IMR-90 (cell line): Measurements from ENCODE around the gene TRMT10B. TPM values are rescaled to one million over a fixed set of nuclear protein-coding genes. Genes with fewer than 3 reads are reported as not detected.

ENCODE experiments used
- ATAC-seq: fragments of 200-7000 bp; cut with Tn5 transposase; 2 replicates; pipeline ENCODE4 v1.9.1; 2020; ENCODE audit warnings: low read depth, mild to moderate bottlenecking, moderate library complexity
- BruUV-seq: library from RNA; stranded (reverse); fragments of 400-500 nt; replicated peaks from 2 replicates; lab custom pipeline; 2021; lab: Mats Ljungman, UMichigan
- CTCF ChIA-PET: fragments of 300-600 bp; formaldehyde crosslinking; extraction: SDS; loops from one replicate; lab custom pipeline; 2021; ENCODE audit warnings: antibody characterized with exemption; lab: Yijun Ruan, JAX
- POLR2A ChIA-PET: fragments of 300-600 bp; sonication (Branson Sonifier 250); formaldehyde crosslinking; loops from one replicate; lab custom pipeline; 2022; ENCODE audit warnings: antibody characterized with exemption; ENCODE audit not compliant: unreplicated experiment; lab: Charles Lee
- DNase-seq: peaks from one replicate; pipeline ENCODE4 v3.0.0; 2013
- H2AFZ ChIP-seq: replicated peaks from 2 replicates; pipeline ENCODE3; 2013; ENCODE audit warnings: low read length, mild to moderate bottlenecking; ENCODE audit not compliant: poor library complexity
- H2AK5ac ChIP-seq: 2 replicates; pipeline ENCODE4 v1.6.1; 2013; ENCODE audit warnings: low read depth, low read length, inconsistent platforms
- H2AK9ac ChIP-seq: replicated peaks from 2 replicates; pipeline ENCODE3; 2013; ENCODE audit warnings: mild to moderate bottlenecking, low read depth, low read length, moderate library complexity; ENCODE audit not compliant: poor library complexity
- H2BK120ac ChIP-seq: 2 replicates; pipeline ENCODE4 v1.6.1; 2013; ENCODE audit warnings: low read depth, low read length, inconsistent platforms
- H2BK15ac ChIP-seq: 3 replicates; pipeline ENCODE4 v1.6.1; 2013; ENCODE audit warnings: low read depth, low read length, inconsistent platforms
- H2BK20ac ChIP-seq: 2 replicates; pipeline ENCODE4 v1.6.1; 2013; ENCODE audit warnings: low read depth, mild to moderate bottlenecking, inconsistent platforms, low read length, moderate library complexity
- H2BK5ac ChIP-seq: 2 replicates; pipeline ENCODE4 v1.6.1; 2013; ENCODE audit warnings: mild to moderate bottlenecking, low read depth, low read length, inconsistent platforms; ENCODE audit not compliant: poor library complexity, severe bottlenecking
- H3K14ac ChIP-seq: replicated peaks from 2 replicates; pipeline ENCODE4 v1.6.1; 2013; ENCODE audit warnings: low read depth, low read length, inconsistent platforms
- H3K18ac ChIP-seq: 2 replicates; pipeline ENCODE4 v1.6.1; 2013; ENCODE audit warnings: low read depth, low read length, control low read depth
- H3K23ac ChIP-seq: 2 replicates; pipeline ENCODE4 v1.6.1; 2013; ENCODE audit warnings: low read depth, low read length, inconsistent platforms
- H3K27ac ChIP-seq: 2 replicates; pipeline ENCODE4 v1.5.1; 2013; ENCODE audit warnings: mild to moderate bottlenecking, control low read depth, low read length; ENCODE audit not compliant: insufficient read depth
- H3K27me3 ChIP-seq: 2 replicates; pipeline ENCODE4 v1.6.1; 2013; ENCODE audit warnings: low read length; ENCODE audit not compliant: control insufficient read depth, insufficient read depth
- H3K36me3 ChIP-seq: 2 replicates; pipeline ENCODE4 v1.6.1; 2013; ENCODE audit warnings: low read length, mixed read lengths; ENCODE audit not compliant: control insufficient read depth, insufficient read depth
- H3K4ac ChIP-seq: 2 replicates; pipeline ENCODE4 v1.6.1; 2013; ENCODE audit warnings: low read depth, low read length, inconsistent platforms
- H3K4me1 ChIP-seq: 2 replicates; pipeline ENCODE4 v1.6.1; 2013; ENCODE audit warnings: low read length, mixed read lengths; ENCODE audit not compliant: control insufficient read depth, insufficient read depth
- H3K4me2 ChIP-seq: 2 replicates; pipeline ENCODE4 v1.6.1; 2013; ENCODE audit warnings: low read depth, mild to moderate bottlenecking, control low read depth, low read length, moderate library complexity
- H3K4me3 ChIP-seq: 2 replicates; pipeline ENCODE4 v1.5.1; 2013; ENCODE audit warnings: low read depth, mild to moderate bottlenecking, control low read depth, low read length, moderate library complexity; ENCODE audit not compliant: insufficient read depth
- H3K56ac ChIP-seq: 2 replicates; pipeline ENCODE4 v1.6.1; 2013; ENCODE audit warnings: low read length, inconsistent platforms; ENCODE audit not compliant: insufficient read depth; ENCODE audit errors: extremely low read depth
- H3K79me1 ChIP-seq, 2 experiments: 2 replicates each; pipeline ENCODE4 v1.6.1; 2013; ENCODE audit warnings: low read length in 2 of 2, inconsistent platforms in 1 of 2, low read depth in 1 of 2
- H3K9ac ChIP-seq: 2 replicates; pipeline ENCODE4 v1.6.1; 2013; ENCODE audit warnings: low read depth, low read length, control low read depth
- H3K9me1 ChIP-seq: 2 replicates; pipeline ENCODE4 v1.6.1; 2013; ENCODE audit warnings: low read length, inconsistent platforms; ENCODE audit not compliant: insufficient read depth
- H3K9me3 ChIP-seq: 2 replicates; pipeline ENCODE4 v1.6.1; 2013; ENCODE audit warnings: low read length; ENCODE audit not compliant: control insufficient read depth, insufficient read depth
- H4K20me1 ChIP-seq: 2 replicates; pipeline ENCODE4 v1.6.1; 2013; ENCODE audit warnings: low read length, inconsistent platforms; ENCODE audit not compliant: insufficient read depth
- H4K5ac ChIP-seq: 2 replicates; pipeline ENCODE4 v1.6.1; 2013; ENCODE audit warnings: mild to moderate bottlenecking, low read depth, low read length, control low read depth
- H4K8ac ChIP-seq, 2 experiments: 2 replicates each; pipeline ENCODE4 v1.6.1; 2013; ENCODE audit warnings: low read depth in 2 of 2, low read length in 2 of 2, control low read depth in 1 of 2, inconsistent platforms in 1 of 2
- H4K91ac ChIP-seq: 2 replicates; pipeline ENCODE4 v1.6.1; 2013; ENCODE audit warnings: low read depth, low read length, inconsistent platforms; ENCODE audit not compliant: insufficient read depth
- CEBPB ChIP-seq: IDR thresholded peaks from 2 replicates; pipeline ENCODE4 v1.6.1; 2012; ENCODE audit warnings: low read depth, low read length, improper control_type of control experiment
- CTCF ChIP-seq: conservative IDR thresholded peaks from 2 replicates; pipeline ENCODE4 v1.5.1; 2012; ENCODE audit warnings: mild to moderate bottlenecking, low read depth, low read length, improper control_type of control experiment
- ELK1 ChIP-seq: fragments of 150-350 bp; IDR thresholded peaks from 2 replicates; pipeline ENCODE4 v1.6.1; 2016; ENCODE audit warnings: low read depth, mild to moderate bottlenecking, low read length, moderate library complexity, borderline replicate concordance
- MAFK ChIP-seq: IDR thresholded peaks from 2 replicates; pipeline ENCODE4 v1.6.1; 2012; ENCODE audit warnings: low read depth, low read length, improper control_type of control experiment
- MAZ ChIP-seq: IDR thresholded peaks from 2 replicates; pipeline ENCODE4 v1.6.1; 2012; ENCODE audit warnings: low read depth, mild to moderate bottlenecking, low read length, improper control_type of control experiment, moderate library complexity, borderline replicate concordance
- MXI1 ChIP-seq: IDR thresholded peaks from 2 replicates; pipeline ENCODE4 v1.6.1; 2012; ENCODE audit warnings: low read depth, mild to moderate bottlenecking, low read length, moderate library complexity, borderline replicate concordance
- RAD21 ChIP-seq: IDR thresholded peaks from 2 replicates; pipeline ENCODE4 v1.6.1; 2012; ENCODE audit warnings: low read length, improper control_type of control experiment
- SMC3 ChIP-seq: fragments of 150-350 bp; IDR thresholded peaks from 2 replicates; pipeline ENCODE4 v1.6.1; 2016; ENCODE audit warnings: low read depth, mild to moderate bottlenecking, antibody characterized with exemption, low read length, moderate library complexity
- WGBS, 2 experiments: methylation state at CpG; one replicate each; pipeline versions ENCODE4 v1.1.5 to v1.1.7; 2013; ENCODE audit warnings: missing lambda C conversion rate in 2 of 2; ENCODE audit not compliant: insufficient read length in 1 of 2; ENCODE audit errors: extremely low coverage in 2 of 2; 5-methylcytosine and 5-hydroxymethylcytosine counted together
- dilution Hi-C: fragments of 300-500 bp; cut with HindIII; formaldehyde crosslinking; loops from one replicate; pipeline ENCODE4 v1.14.3; 2018; ENCODE audit warnings: low sequenced_read_pairs; ENCODE audit not compliant: unreplicated experiment
- in situ Hi-C: fragments of 300-500 bp; cut with MboI; formaldehyde crosslinking; loops from 3 replicates; pipeline ENCODE4 v1.14.3; 2019; ENCODE audit warnings: low sequenced_read_pairs, inconsistent platforms, mixed read lengths
- intact Hi-C: fragments of 100-400 bp; cut with micrococcal nuclease; formaldehyde crosslinking; loops from 2 replicates; pipeline ENCODE4 v1.10.0; 2022
- polyA plus RNA-seq, 3 experiments: library from polyadenylated mRNA; depleted of rRNA; stranded (reverse); fragments of >200 nt; gene quantifications; 2 replicates each; pipeline ENCODE4 v1.2.3, GENCODE V29; 2012; ENCODE audit warnings: low replicate concordance in 1 of 3
- total RNA-seq: library from RNA; depleted of rRNA; stranded (reverse); fragments of >200 nt; gene quantifications from 2 replicates; pipeline ENCODE4 v1.2.3, GENCODE V29; 2012

TRMT10B gene
- total and polyA plus RNA-seq, 2 of the 4 experiments (the other 2 are of a cell fraction): 2.3 to 4.5 TPM

DNA sequence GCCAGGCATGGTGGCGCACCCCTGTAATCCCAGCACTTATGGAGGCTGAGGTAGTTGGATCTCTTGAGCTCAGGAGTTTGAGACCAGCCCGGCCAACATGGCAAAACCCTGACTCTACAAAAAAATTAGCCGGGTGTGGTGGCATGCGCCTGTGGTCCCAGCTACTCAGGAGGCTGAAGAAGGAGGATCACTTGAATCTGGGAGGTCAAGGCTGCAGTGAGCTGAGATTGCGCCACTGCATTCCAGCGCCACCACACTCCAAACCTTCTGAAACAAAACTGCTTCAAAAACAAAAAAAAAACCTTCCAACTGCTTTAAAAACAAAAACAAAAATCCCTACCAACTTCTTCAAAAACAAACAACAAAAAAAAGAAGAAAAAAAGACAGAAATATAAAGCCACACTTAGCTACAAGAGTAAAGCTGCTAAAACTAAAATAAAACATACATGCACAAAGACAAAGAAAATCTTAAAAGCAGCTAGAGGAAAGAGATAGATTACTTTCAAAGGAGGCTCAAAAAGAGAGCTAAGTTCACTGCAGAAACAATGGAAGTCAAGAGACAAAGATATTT lies 58.4 kb downstream of the TRMT10B start:
- peaks cover 10% of the 10 kb centered on the region; the same call in 1 of the 2 replicates for H4K20me1 ChIP-seq
- no peaks in the 10 kb centered on the region for H3K27me3 ChIP-seq
- H4K5ac ChIP-seq: no peak overlapping the region
- H4K91ac ChIP-seq: no peak overlapping the region
- DNase-seq (no peak), ATAC-seq (no peak)
- H3K18ac ChIP-seq: no peak overlapping the region
- H2BK120ac ChIP-seq: no peak overlapping the region
- ChIA-PET CTCF (interaction anchor here (0.6 kb wide), 1 partner anchor 237 kb away, joined by 4 read pairs; no protein-coding TSS in a partner anchor), POLR2A (no interaction called here)
- no peak overlapping the region for H3K56ac ChIP-seq
- no peak overlapping the region for H2AFZ ChIP-seq
- H4K8ac ChIP-seq: no peak overlapping the region
- H3K4ac ChIP-seq: no peak overlapping the region
- H2BK20ac ChIP-seq: no peak overlapping the region
- peaks cover 7% of the 10 kb centered on the region for H3K36me3 ChIP-seq
- H3K9me3 ChIP-seq: no peaks in the 10 kb centered on the region
- intact Hi-C loops (no loop called here), in situ Hi-C loops (no loop called here), dilution Hi-C loops (no loop called here)
- peaks cover 12 to 35% of the 10 kb centered on the region in 2 experiments for H3K79me1 ChIP-seq
- TF ChIP-seq CEBPB (no peak), RAD21 (no peak), SMC3 (no peak), CTCF (no peak), MXI1 (no peak), ELK1 (no peak), MAZ (no peak), MAFK (no peak)
- H3K4me3 ChIP-seq: no peak overlapping the region
- H3K23ac ChIP-seq: no peak overlapping the region
- no TSS peak for BruUV-seq
- no peaks in the 10 kb centered on the region for H3K4me1 ChIP-seq
- no peak overlapping the region for H2AK9ac ChIP-seq
- no peak overlapping the region for H3K9ac ChIP-seq
- H3K27ac ChIP-seq: no peak overlapping the region
- no peak overlapping the region for H3K4me2 ChIP-seq
- H2BK15ac ChIP-seq: no peak overlapping the region
- WGBS, 2 experiments: no CpG with 5 or more reads among the region's 6 CpGs
- H2BK5ac ChIP-seq: no peak overlapping the region
- H3K9me1 ChIP-seq: no peaks in the 10 kb centered on the region
- H3K14ac ChIP-seq: no peak overlapping the region
- no peak overlapping the region for H2AK5ac ChIP-seq
